NCI-H1105 (cell line): ENCODE results near the gene C6orf118.

Source experiments
- DNase-seq: peaks from one replicate; lab custom pipeline; 2025; lab: John Stamatoyannopoulos, UW

The C6orf118 gene

GRCh38 chr6:165244524-165245247 is 64.7 kb downstream of the C6orf118 start:
- no peak for DNase-seq

GRCh38 chr6:165243801-165244200 is 65.6 kb downstream of the C6orf118 start:
- DNase-seq, result no peak

- DNase-seq, result no peak
Measured at GRCh38 chr6:165236326-165236725, 73.1 kb downstream of the C6orf118 start.

- DNase-seq, result no peak
Measured at GRCh38 chr6:165232731-165233488, 76.5 kb downstream of the C6orf118 start.

GRCh38 chr6:165231581-165232561 is 77.5 kb downstream of the C6orf118 start:
- DNase-seq, result peak; percentile 61

- DNase-seq, result no peak
Measured at GRCh38 chr6:165231177-165231576, 78.2 kb downstream of the C6orf118 start.
